Neural progenitor cell (in vitro differentiated cells): ENCODE data around the gene CMTM8. TPM values are rescaled to one million over a fixed set of nuclear protein-coding genes. Genes with fewer than 3 reads are reported as not detected.

Experiments
- DNase-seq: peaks from one replicate; pipeline ENCODE4 v3.0.0-alpha.2; 2016; ENCODE audit warnings: low spot score
- H2AFZ ChIP-seq: fragments of 200-600 bp; sonication (generic); replicated peaks from 2 replicates; pipeline ENCODE4 v1.6.1; 2016; ENCODE audit warnings: antibody characterized with exemption
- H3F3A ChIP-seq: fragments of 200-600 bp; sonication (generic); 2 replicates; pipeline ENCODE4 v1.6.1; 2016; ENCODE audit warnings: antibody characterized with exemption, low read depth
- H3K27ac ChIP-seq: fragments of 200-600 bp; sonication (generic); 2 replicates; pipeline ENCODE4 v1.5.1; 2016; ENCODE audit warnings: mild to moderate bottlenecking
- H3K27me3 ChIP-seq: fragments of 200-600 bp; sonication (generic); 2 replicates; pipeline ENCODE4 v1.6.1; 2016; ENCODE audit warnings: mild to moderate bottlenecking, moderate library complexity
- H3K36me3 ChIP-seq: fragments of 200-600 bp; sonication (generic); 2 replicates; pipeline ENCODE4 v1.5.1; 2016
- H3K4me1 ChIP-seq: fragments of 200-600 bp; sonication (generic); 2 replicates; pipeline ENCODE4 v1.6.1; 2016; ENCODE audit warnings: mixed run types
- H3K4me2 ChIP-seq: fragments of 200-600 bp; sonication (generic); 2 replicates; pipeline ENCODE4 v1.6.1; 2016
- H3K4me3 ChIP-seq: fragments of 200-600 bp; sonication (generic); 2 replicates; pipeline ENCODE4 v1.5.1; 2016
- H3K79me2 ChIP-seq: fragments of 200-600 bp; sonication (generic); 2 replicates; pipeline ENCODE4 v1.6.1; 2016; ENCODE audit warnings: low read depth
- H3K9ac ChIP-seq: fragments of 200-600 bp; sonication (generic); 2 replicates; pipeline ENCODE4 v1.6.1; 2016
- H3K9me3 ChIP-seq: fragments of 200-600 bp; sonication (generic); 2 replicates; pipeline ENCODE4 v1.5.1; 2016; ENCODE audit warnings: low read depth
- H4K20me1 ChIP-seq: fragments of 200-600 bp; sonication (generic); 2 replicates; pipeline ENCODE4 v1.6.1; 2016; ENCODE audit warnings: low read depth
- H3K27ac Mint-ChIP-seq: 3 replicates; pipeline ENCODE4 v1.8.0; 2021; ENCODE audit warnings: mixed read lengths
- H3K27me3 Mint-ChIP-seq: 2 replicates; pipeline ENCODE4 v1.8.0; 2022; ENCODE audit warnings: low read depth, mild to moderate bottlenecking, inconsistent platforms, moderate library complexity, mixed read lengths; ENCODE audit not compliant: insufficient read depth
- H3K36me3 Mint-ChIP-seq: 3 replicates; pipeline ENCODE4 v1.8.0; 2021; ENCODE audit warnings: mixed read lengths
- H3K4me1 Mint-ChIP-seq: 3 replicates; pipeline ENCODE4 v1.8.0; 2021; ENCODE audit warnings: mixed read lengths
- H3K4me3 Mint-ChIP-seq: 3 replicates; pipeline ENCODE4 v1.8.0; 2021; ENCODE audit warnings: mild to moderate bottlenecking, moderate library complexity, mixed read lengths
- H3K9me3 Mint-ChIP-seq: 3 replicates; pipeline ENCODE4 v1.8.0; 2020; ENCODE audit warnings: mixed read lengths
- CTCF ChIP-seq: fragments of 200-600 bp; sonication (generic); IDR thresholded peaks from 2 replicates; pipeline ENCODE4 v1.5.1; 2017; ENCODE audit warnings: antibody characterized with exemption, mild to moderate bottlenecking
- EZH2 ChIP-seq: fragments of 200-600 bp; sonication (generic); IDR thresholded peaks from 2 replicates; pipeline ENCODE4 v1.6.1; 2017; ENCODE audit warnings: antibody characterized with exemption, mild to moderate bottlenecking, moderate library complexity
- EZH2phosphoT487 ChIP-seq: fragments of 200-600 bp; sonication (generic); IDR thresholded peaks from 2 replicates; pipeline ENCODE4 v1.6.1; 2017; ENCODE audit warnings: antibody characterized with exemption
- total RNA-seq: library from RNA; depleted of rRNA; stranded (reverse); fragments of >200 nt; gene quantifications from 2 replicates; pipeline ENCODE4 v1.2.3, GENCODE V29; 2015; ENCODE audit warnings: low replicate concordance

The CMTM8 gene
- total RNA-seq, 1 donor from 2014 or later: 2.1 TPM

- Histone ChIP-seq H3K36me3 (no peaks in the 10 kb centered on the region), H3K79me2 (no peaks in the 10 kb centered on the region), H2AFZ (no peak overlapping the region), H3K27ac (no peak overlapping the region), H3K9ac (no peak overlapping the region), H3K4me2 (no peak overlapping the region), H3F3A (peaks cover 8% of the 10 kb centered on the region), H3K4me3 (no peak overlapping the region), H4K20me1 (no peaks in the 10 kb centered on the region), H3K9me3 (no peaks in the 10 kb centered on the region), H3K27me3 (no peaks in the 10 kb centered on the region), H3K4me1 (peaks cover 14% of the 10 kb centered on the region)
- Mint-ChIP-seq H3K4me3 (no peak overlapping the region), H3K9me3 (no peaks in the 10 kb centered on the region), H3K36me3 (no peaks in the 10 kb centered on the region), H3K27me3 (peaks cover 2% of the 10 kb centered on the region), H3K27ac (no peak overlapping the region), H3K4me1 (peaks cover 25% of the 10 kb centered on the region)
- DNase-seq: no peak
- TF ChIP-seq EZH2phosphoT487 (no peak), CTCF (no peak), EZH2 (no peak)
Measured at GRCh38 chr3:32313723-32314473, 75.4 kb downstream of the CMTM8 start.

GRCh38 chr3:32315441-32315840, 77.0 kb downstream of the CMTM8 start:
- no peak for TF ChIP-seq CTCF
- no peak for TF ChIP-seq EZH2phosphoT487
- TF ChIP-seq EZH2: no peak
- Histone ChIP-seq H3K79me2 (no peaks in the 10 kb centered on the region), H3F3A (peaks cover 13% of the 10 kb centered on the region), H3K9ac (no peak overlapping the region), H3K36me3 (no peaks in the 10 kb centered on the region), H3K27me3 (no peaks in the 10 kb centered on the region), H3K4me1 (peaks cover 15% of the 10 kb centered on the region), H2AFZ (no peak overlapping the region), H3K4me2 (no peak overlapping the region), H3K9me3 (no peaks in the 10 kb centered on the region), H3K27ac (no peak overlapping the region), H4K20me1 (no peaks in the 10 kb centered on the region), H3K4me3 (no peak overlapping the region)
- H3K4me3 Mint-ChIP-seq: no peak overlapping the region
- no peaks in the 10 kb centered on the region for H3K9me3 Mint-ChIP-seq
- peaks cover 2% of the 10 kb centered on the region for H3K27me3 Mint-ChIP-seq
- peaks cover 30% of the 10 kb centered on the region for H3K4me1 Mint-ChIP-seq
- no peak for DNase-seq
- H3K27ac Mint-ChIP-seq: no peak overlapping the region
- H3K36me3 Mint-ChIP-seq: no peaks in the 10 kb centered on the region

- Histone ChIP-seq H3K27ac (peak overlapping the region; percentile 61), H3K9ac (no peak overlapping the region), H3F3A (peaks cover 21% of the 10 kb centered on the region), H3K79me2 (no peaks in the 10 kb centered on the region), H4K20me1 (no peaks in the 10 kb centered on the region), H3K9me3 (no peaks in the 10 kb centered on the region), H2AFZ (no peak overlapping the region), H3K4me2 (peak overlapping the region; percentile 4), H3K27me3 (no peaks in the 10 kb centered on the region), H3K4me3 (no peak overlapping the region), H3K36me3 (no peaks in the 10 kb centered on the region), H3K4me1 (peaks cover 24% of the 10 kb centered on the region)
- Mint-ChIP-seq H3K4me3 (no peak overlapping the region), H3K4me1 (peaks cover 38% of the 10 kb centered on the region), H3K9me3 (no peaks in the 10 kb centered on the region), H3K27me3 (peaks cover 2% of the 10 kb centered on the region), H3K36me3 (no peaks in the 10 kb centered on the region), H3K27ac (no peak overlapping the region)
- DNase-seq: peak; percentile 54
- TF ChIP-seq CTCF (no peak), EZH2phosphoT487 (no peak), EZH2 (no peak)
Measured at GRCh38 chr3:32316319-32316718, 77.8 kb downstream of the CMTM8 start.
